ENCODE measurements around the gene RESF1. TPM values are rescaled to one million over a fixed set of nuclear protein-coding genes. Genes with fewer than 3 reads are reported as not detected.

Gene RESF1
- total RNA-seq, 1 experiment from 2014 or later, result 64.7 TPM

DNA sequence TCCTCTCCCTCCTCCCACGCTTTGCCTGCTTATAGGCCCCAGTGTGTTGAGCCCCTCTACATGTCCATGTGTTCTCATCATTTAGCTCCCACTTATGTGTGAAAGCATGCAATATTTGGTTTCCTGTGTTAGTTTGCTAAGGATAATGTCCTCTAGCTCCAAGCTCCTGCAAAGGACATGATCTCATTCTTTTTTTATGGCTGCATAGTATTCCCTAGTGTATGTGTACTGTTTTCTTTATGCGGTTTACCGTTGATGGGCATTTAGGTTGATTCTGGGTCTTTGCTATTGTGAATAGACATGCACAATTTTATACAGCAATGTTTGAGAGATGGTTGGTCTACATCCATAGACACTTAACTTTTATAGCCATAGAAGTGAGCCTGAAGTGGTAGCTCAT lies 5.1 kb downstream of the RESF1 start (continued):
- TF ChIP-seq ZBTB33 (IDR thresholded peaks at IDR 0.05; ENCODE audit: extremely low read depth, insufficient replicate concordance, low read length) (no peak), EZH2phosphoT487 (IDR thresholded peaks at IDR 0.05; ENCODE audit: borderline replicate concordance) (no peak)

- ATAC-seq, result no peak
- Histone ChIP-seq H3K9me3 (ENCODE audit: control insufficient read depth in 1 of 2, insufficient read depth in 1 of 2, low read depth in 1 of 2, low read length in 2 of 2) (no peaks in the 10 kb centered on the region), H3K27me3 (ENCODE audit: insufficient read depth, low read length) (no peaks in the 10 kb centered on the region), H2AFZ (ENCODE audit: low read depth, low read length, poor library complexity, severe bottlenecking) (no peak overlapping the region), H3K27ac (ENCODE audit: low read depth, low read length) (no peak overlapping the region), H3K9ac (ENCODE audit: low read length) (no peak overlapping the region), H3K4me3 (replicated peaks in 1 of 2; ENCODE audit: low read depth in 1 of 2, low read length in 2 of 2) (no peak overlapping the region), H3K4me1 (ENCODE audit: control insufficient read depth in 1 of 2, insufficient read depth in 2 of 2, low read length in 2 of 2) (peaks cover 15 to 24% of the 10 kb centered on the region in 2 experiments), H3K36me3 (ENCODE audit: control insufficient read depth in 1 of 2, insufficient read depth in 2 of 2, low read length in 2 of 2) (peaks cover 8 to 37% of the 10 kb centered on the region in 2 experiments; a peak in 3 of 4 replicates), H4K20me1 (ENCODE audit: insufficient read depth) (no peaks in the 10 kb centered on the region), H3K4me2 (ENCODE audit: low read length) (no peak overlapping the region), H3K9me2 (ENCODE audit: insufficient read depth) (no peaks in the 10 kb centered on the region), H3K79me2 (ENCODE audit: insufficient read depth, low read length) (peaks cover 98% of the 10 kb centered on the region)
- no TSS peak for BruUV-seq (replicated peaks)
- ChIA-PET RAD21 (ENCODE audit: low non-redundant PET in 1 of 2, low total read pairs in 2 of 2, uncharacterized antibody in 2 of 2, unreplicated experiment in 2 of 2) (no interaction called here), POLR2A (no interaction called here), CTCF (no interaction called here)
- TF ChIP-seq EZH2 (IDR thresholded peaks at IDR 0.05) (no peak), ELF1 (IDR thresholded peaks at IDR 0.05; ENCODE audit: borderline replicate concordance, low read depth) (no peak), CBX3 (IDR thresholded peaks at IDR 0.05; ENCODE audit: low read depth) (no peak), RAD21 (IDR thresholded peaks at IDR 0.05; ENCODE audit: low read depth) (no peak), EZH2phosphoT487 (IDR thresholded peaks at IDR 0.05; ENCODE audit: borderline replicate concordance) (no peak), ZFX (IDR thresholded peaks at IDR 0.05) (no peak), SRF (IDR thresholded peaks at IDR 0.05; ENCODE audit: low read depth) (no peak), POLR2A (IDR thresholded peaks at IDR 0.05; ENCODE audit: borderline replicate concordance, extremely low read depth, insufficient read depth, insufficient read length) (no peak), TCF7L2 (IDR thresholded peaks at IDR 0.05; ENCODE audit: borderline replicate concordance, extremely low read depth, insufficient read depth, insufficient read length) (no peak), EGR1 (IDR thresholded peaks at IDR 0.05; ENCODE audit: low read depth) (no peak), MAX (IDR thresholded peaks at IDR 0.05) (no peak), FOSL1 (IDR thresholded peaks at IDR 0.05; ENCODE audit: low read depth) (no peak), CEBPB (IDR thresholded peaks at IDR 0.05; ENCODE audit: low read depth) (no peak), JUND (IDR thresholded peaks at IDR 0.05) (no peak), SP1 (IDR thresholded peaks at IDR 0.05; ENCODE audit: low read depth) (no peak), SIN3A (IDR thresholded peaks at IDR 0.05; ENCODE audit: low read depth) (no peak), ATF3 (IDR thresholded peaks at IDR 0.05) (no peak), ZNF274 (IDR thresholded peaks at IDR 0.05; ENCODE audit: low read depth, low read length) (no peak)
- no peak for DNase-seq (ENCODE audit: low read depth, low spot score)
- intact Hi-C loops (cut with micrococcal nuclease), result no loop called here
These were observed 5.9 kb downstream of the RESF1 start for GRCh38 chr12:31965090-31965489.

All from HCT116 (cell line).